ENCODE measurements around the gene PRR35.

- TF ChIP-seq CTCF (optimal IDR thresholded peaks at IDR 0.05 in 1 of 3, IDR thresholded peaks at IDR 0.05 in 1 of 3, conservative IDR thresholded peaks at IDR 0.05 in 1 of 3; ENCODE audit: extremely low read depth in 1 of 3, insufficient read depth in 2 of 3, low read length in 3 of 3), result no peak
- TF ChIP-seq EZH2 (IDR thresholded peaks at IDR 0.05; ENCODE audit: low read length), result no peak
These were observed 31.8 kb downstream of the PRR35 start for GRCh38 chr16:591892-592517.

Measured in keratinocyte (primary cell).